ENCODE measurements around the gene CYP2W1. TPM values are rescaled to one million over a fixed set of nuclear protein-coding genes. Genes with fewer than 3 reads are reported as not detected.

The CYP2W1 gene
- total RNA-seq, 1 experiment from 2014 or later, result not detected

DNA sequence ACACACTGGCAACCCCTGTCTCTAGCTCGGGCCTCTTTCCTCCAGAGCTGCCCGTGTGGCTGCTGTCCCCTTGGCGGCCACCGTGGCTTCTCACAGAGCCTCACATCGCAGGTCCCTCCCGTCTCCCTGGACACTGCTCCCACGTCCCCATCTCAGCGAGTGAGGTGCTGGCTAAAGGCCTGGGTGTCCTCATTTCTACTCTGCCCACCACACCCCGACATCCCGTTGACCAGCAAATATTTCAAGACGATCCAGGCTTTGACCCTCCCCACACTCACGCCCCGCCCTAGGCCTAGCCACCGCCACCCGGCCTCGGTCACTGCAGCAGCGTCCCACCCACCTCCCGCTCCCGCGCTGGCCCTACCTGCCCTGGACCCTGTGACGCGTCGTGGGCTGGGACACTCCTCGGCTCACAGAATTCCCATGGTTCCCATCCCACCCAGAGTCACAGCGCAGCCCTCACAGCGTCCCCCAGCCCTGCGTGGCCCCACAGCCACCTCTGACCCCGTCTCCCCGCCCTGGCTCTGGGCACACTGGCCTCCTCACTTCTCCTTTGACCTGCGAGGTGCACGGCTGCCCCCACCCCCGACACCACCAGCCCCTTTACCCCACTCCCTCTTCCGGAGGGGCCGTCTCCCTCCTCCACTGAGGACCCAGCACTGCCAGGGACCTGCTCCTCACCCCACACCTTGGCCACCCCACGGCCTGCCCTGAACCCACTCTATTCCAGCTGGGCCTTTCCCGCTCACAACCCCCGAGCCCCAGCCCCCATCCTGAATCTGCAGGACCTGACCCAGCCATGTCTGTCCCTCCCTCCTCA, 35.4 kb upstream of the CYP2W1 start:
- Histone ChIP-seq H3K4me3 (no peak overlapping the region; the same call in 1 of the 2 replicates), H3K4me1 (replicated peaks; ENCODE audit: insufficient read depth) (peaks cover 68% of the 10 kb centered on the region), H3F3A (ENCODE audit: insufficient read depth, low read depth) (peaks cover 45% of the 10 kb centered on the region), H3K27ac (peak overlapping the region; percentile 95), H3K27me3 (ENCODE audit: insufficient read depth, low read depth) (no peaks in the 10 kb centered on the region), H2AFZ (no peak overlapping the region), H3K36me3 (ENCODE audit: low read depth) (no peaks in the 10 kb centered on the region), H3K9me3 (ENCODE audit: insufficient read depth, low read depth) (no peaks in the 10 kb centered on the region), H4K20me1 (ENCODE audit: insufficient read depth) (0 out of 2 replicates have a peak, but pooled peaks cover 2% of the 10 kb centered on the region), H3K9me2 (ENCODE audit: insufficient read depth) (no peaks in the 10 kb centered on the region), H3K79me2 (ENCODE audit: low read depth) (peaks cover 55% of the 10 kb centered on the region), H3K4me2 (peak overlapping the region; percentile 74)
- DNase-seq, result peak in 1 of 2 experiments; percentile 89
- TF ChIP-seq, protein P1, sequence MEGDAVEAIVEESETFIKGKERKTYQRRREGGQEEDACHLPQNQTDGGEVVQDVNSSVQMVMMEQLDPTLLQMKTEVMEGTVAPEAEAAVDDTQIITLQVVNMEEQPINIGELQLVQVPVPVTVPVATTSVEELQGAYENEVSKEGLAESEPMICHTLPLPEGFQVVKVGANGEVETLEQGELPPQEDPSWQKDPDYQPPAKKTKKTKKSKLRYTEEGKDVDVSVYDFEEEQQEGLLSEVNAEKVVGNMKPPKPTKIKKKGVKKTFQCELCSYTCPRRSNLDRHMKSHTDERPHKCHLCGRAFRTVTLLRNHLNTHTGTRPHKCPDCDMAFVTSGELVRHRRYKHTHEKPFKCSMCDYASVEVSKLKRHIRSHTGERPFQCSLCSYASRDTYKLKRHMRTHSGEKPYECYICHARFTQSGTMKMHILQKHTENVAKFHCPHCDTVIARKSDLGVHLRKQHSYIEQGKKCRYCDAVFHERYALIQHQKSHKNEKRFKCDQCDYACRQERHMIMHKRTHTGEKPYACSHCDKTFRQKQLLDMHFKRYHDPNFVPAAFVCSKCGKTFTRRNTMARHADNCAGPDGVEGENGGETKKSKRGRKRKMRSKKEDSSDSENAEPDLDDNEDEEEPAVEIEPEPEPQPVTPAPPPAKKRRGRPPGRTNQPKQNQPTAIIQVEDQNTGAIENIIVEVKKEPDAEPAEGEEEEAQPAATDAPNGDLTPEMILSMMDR (conservative IDR thresholded peaks at IDR 0.05), result no peak
- TF ChIP-seq EZH2 (IDR thresholded peaks at IDR 0.05; ENCODE audit: low read depth), result no peak
- no TSS peak for BruUV-seq (replicated peaks)
- POLR2A ChIA-PET (ENCODE audit: unreplicated experiment), result no interaction called here
- intact Hi-C loops (cut with micrococcal nuclease; ENCODE audit: unreplicated experiment), result loop anchor here (1.0 kb wide), 1 partner anchor 24 kb away; no protein-coding TSS in a partner anchor
- CTCF ChIA-PET, result interaction anchor here (0.7 kb wide), 2 partner anchors 118 to 157 kb away, joined by 6 read pairs; no protein-coding TSS in a partner anchor

DNA sequence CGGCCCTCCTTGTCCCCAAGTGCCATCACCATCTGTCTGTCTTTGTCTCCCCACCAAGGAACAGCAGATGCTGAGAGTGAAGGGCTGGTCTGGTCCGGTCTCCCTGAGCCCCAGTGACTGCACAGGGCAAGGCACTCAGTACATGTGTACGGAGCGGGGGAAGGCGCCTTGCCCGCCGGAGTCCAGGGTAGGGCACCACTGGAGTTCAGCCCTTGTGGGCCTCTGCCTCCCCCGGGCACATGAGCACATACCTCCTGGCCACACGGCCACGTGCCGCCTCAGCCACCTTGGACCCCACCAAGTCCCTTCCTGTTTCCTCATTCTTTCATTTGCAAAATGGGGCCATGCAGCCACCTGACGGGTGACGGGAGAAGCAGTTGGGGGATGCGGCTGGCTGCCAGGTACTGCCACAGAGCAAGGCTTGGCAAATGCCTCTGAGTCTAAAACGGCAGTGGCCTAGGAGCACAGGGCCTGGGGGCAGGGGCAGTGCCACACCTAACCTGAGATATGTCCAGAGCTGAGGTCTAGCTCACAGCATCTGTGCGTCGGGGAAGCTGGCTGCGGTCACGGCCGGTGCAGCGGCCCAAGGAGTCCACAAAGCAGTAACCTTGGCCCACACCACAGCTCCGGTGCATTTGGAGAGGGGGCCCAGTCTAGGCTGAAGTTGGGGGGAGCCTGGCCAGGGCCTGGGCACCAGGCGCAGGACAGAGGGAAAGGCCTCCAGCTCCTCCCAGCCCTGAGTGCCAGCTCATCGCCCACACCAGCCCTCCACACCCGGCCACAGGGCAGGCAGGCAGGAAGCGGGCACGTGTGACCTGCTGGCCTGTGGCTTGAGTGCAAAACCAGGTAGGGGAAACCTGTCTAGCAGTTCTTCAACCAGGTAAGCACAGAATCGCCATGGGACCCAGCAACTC, 33.7 kb upstream of the CYP2W1 start:
- Histone ChIP-seq H3K4me3 (peak overlapping the region; percentile 40; the same call in 1 of the 2 replicates), H3K9me2 (ENCODE audit: insufficient read depth) (no peaks in the 10 kb centered on the region), H3F3A (ENCODE audit: insufficient read depth, low read depth) (peaks cover 42% of the 10 kb centered on the region), H3K27me3 (ENCODE audit: insufficient read depth, low read depth) (no peaks in the 10 kb centered on the region), H4K20me1 (ENCODE audit: insufficient read depth) (peaks cover 9% of the 10 kb centered on the region; the same call in 1 of the 2 replicates), H3K9me3 (ENCODE audit: insufficient read depth, low read depth) (no peaks in the 10 kb centered on the region), H2AFZ (no peak overlapping the region), H3K4me2 (peak overlapping the region; percentile 74), H3K27ac (peak overlapping the region; percentile 95), H3K4me1 (replicated peaks; ENCODE audit: insufficient read depth) (peaks cover 75% of the 10 kb centered on the region), H3K79me2 (ENCODE audit: low read depth) (peaks cover 62% of the 10 kb centered on the region), H3K36me3 (ENCODE audit: low read depth) (no peaks in the 10 kb centered on the region)
- ChIA-PET CTCF (interaction anchor here (0.6 to 1.1 kb wide), 3 partner anchors 26 to 514 kb away, joined by 4 to 5 read pairs (median 5); no protein-coding TSS in a partner anchor), POLR2A (ENCODE audit: unreplicated experiment) (interaction anchor here (0.5 to 1.2 kb wide), 5 partner anchors 11 to 934 kb away, joined by 3 to 28 read pairs (median 16); partner anchors contain the start of gene COX19)
- peak; percentile 99 for DNase-seq
- TF ChIP-seq EZH2 (IDR thresholded peaks at IDR 0.05; ENCODE audit: low read depth), result no peak
- TF ChIP-seq, protein P1 (conservative IDR thresholded peaks at IDR 0.05), result no peak
- BruUV-seq (replicated peaks), result no TSS peak
- intact Hi-C loops (cut with micrococcal nuclease; ENCODE audit: unreplicated experiment), result loop anchor here (1.0 kb wide), 7 partner anchors 13 to 136 kb away; partner anchors contain the start of genes GET4 and SUN1

Data from PC-9 (cell line).